WTC11 (cell line): ENCODE data around the gene FOXI1. TPM values are rescaled to one million over a fixed set of nuclear protein-coding genes. Genes with fewer than 3 reads are reported as not detected.

Experiments
- ATAC-seq: fragments of 200-7000 bp; cut with Tn5 transposase; 2 replicates; pipeline ENCODE4 v1.10.0; 2021; ENCODE audit warnings: mild to moderate bottlenecking, moderate library complexity
- CTCF ChIA-PET: fragments of 300-600 bp; sonication (Branson Sonifier 250); formaldehyde crosslinking; loops from one replicate; lab custom pipeline; 2021; ENCODE audit warnings: antibody characterized with exemption; lab: Charles Lee
- POLR2A ChIA-PET: fragments of 350-600 bp; sonication (Branson Sonifier 250); formaldehyde crosslinking; loops from one replicate; lab custom pipeline; 2021; ENCODE audit warnings: antibody characterized with exemption; lab: Charles Lee
- DNase-seq: peaks from one replicate; pipeline ENCODE4 v3.0.0; 2021; ENCODE audit warnings: low spot score
- H3K27ac Mint-ChIP-seq: 2 replicates; pipeline ENCODE4 v1.8.0; 2021; ENCODE audit warnings: mixed read lengths
- H3K27me3 Mint-ChIP-seq: 2 replicates; pipeline ENCODE4 v1.8.0; 2021; ENCODE audit warnings: low read depth, mild to moderate bottlenecking, moderate library complexity, mixed read lengths
- H3K36me3 Mint-ChIP-seq: 2 replicates; pipeline ENCODE4 v1.8.0; 2021; ENCODE audit warnings: mixed read lengths
- H3K4me1 Mint-ChIP-seq: 2 replicates; pipeline ENCODE4 v1.8.0; 2022; ENCODE audit warnings: mixed read lengths
- H3K4me3 Mint-ChIP-seq: 2 replicates; pipeline ENCODE4 v1.8.0; 2021; ENCODE audit warnings: mild to moderate bottlenecking, moderate library complexity, mixed read lengths
- H3K9me3 Mint-ChIP-seq: 2 replicates; pipeline ENCODE4 v1.8.0; 2021; ENCODE audit warnings: mixed read lengths
- CDX4 ChIP-seq: fragments of 250-450 bp; sonication (Bioruptor Pico); IDR thresholded peaks from 2 replicates; pipeline ENCODE4 v1.9.0; 2021; ENCODE audit warnings: moderate library complexity, mild to moderate bottlenecking, inconsistent platforms, borderline replicate concordance
- FOXJ3 ChIP-seq: sonication (generic); formaldehyde crosslinking; IDR thresholded peaks from 2 replicates; pipeline ENCODE4 v1.9.0; 2021; ENCODE audit warnings: missing genetic modification reagents, mild to moderate bottlenecking, borderline replicate concordance
- GRHL2 ChIP-seq: fragments of 250-450 bp; sonication (Bioruptor Pico); IDR thresholded peaks from 2 replicates; pipeline ENCODE4 v1.8.0; 2022; ENCODE audit warnings: mild to moderate bottlenecking, moderate library complexity; ENCODE audit not compliant: insufficient replicate concordance, severe bottlenecking
- MXD4 ChIP-seq: fragments of 250-450 bp; sonication (Bioruptor Pico); IDR thresholded peaks from 2 replicates; pipeline ENCODE4 v1.8.0; 2021; ENCODE audit warnings: mild to moderate bottlenecking, moderate library complexity, borderline replicate concordance
- NR2C2 ChIP-seq: sonication (generic); formaldehyde crosslinking; IDR thresholded peaks from 2 replicates; pipeline ENCODE4 v1.8.0; 2022; ENCODE audit warnings: mild to moderate bottlenecking, missing genetic modification reagents
- RORB ChIP-seq: fragments of 250-450 bp; sonication (Bioruptor Pico); IDR thresholded peaks from 2 replicates; pipeline ENCODE4 v1.9.0; 2021; ENCODE audit warnings: mild to moderate bottlenecking
- TEAD4 ChIP-seq: sonication (generic); formaldehyde crosslinking; IDR thresholded peaks from 2 replicates; pipeline ENCODE4 v1.8.0; 2022; ENCODE audit warnings: mild to moderate bottlenecking, missing genetic modification reagents
- USF1 ChIP-seq: sonication (generic); formaldehyde crosslinking; IDR thresholded peaks from 2 replicates; pipeline ENCODE4 v1.8.0; 2022; ENCODE audit warnings: mild to moderate bottlenecking, missing genetic modification reagents
- ZNF232 ChIP-seq: sonication (generic); formaldehyde crosslinking; IDR thresholded peaks from 2 replicates; pipeline ENCODE4 v1.8.0; 2022; ENCODE audit warnings: mild to moderate bottlenecking, missing genetic modification reagents
- ZNF281 ChIP-seq: sonication (generic); formaldehyde crosslinking; IDR thresholded peaks from 2 replicates; pipeline ENCODE4 v1.8.0; 2023; ENCODE audit warnings: mild to moderate bottlenecking, missing genetic modification reagents
- ZNF512 ChIP-seq: sonication (generic); formaldehyde crosslinking; IDR thresholded peaks from 2 replicates; pipeline ENCODE4 v1.8.1; 2022; ENCODE audit warnings: missing genetic modification reagents, borderline replicate concordance
- total RNA-seq: library from RNA; stranded (reverse); gene quantifications from 3 replicates; pipeline ENCODE4 v1.2.3, GENCODE V29; 2021
- TF ChIP-seq, protein P1 (sequence below): sonication (generic); formaldehyde crosslinking; IDR thresholded peaks from 2 replicates; pipeline ENCODE4 v1.8.1; 2023; ENCODE audit warnings: mild to moderate bottlenecking, missing genetic modification reagents, borderline replicate concordance
- TF ChIP-seq, protein P2 (sequence below): sonication (generic); formaldehyde crosslinking; IDR thresholded peaks from 2 replicates; pipeline ENCODE4 v1.8.0; 2022; ENCODE audit warnings: mild to moderate bottlenecking, missing genetic modification reagents
- TF ChIP-seq, protein P3 (sequence below): sonication (generic); formaldehyde crosslinking; IDR thresholded peaks from 2 replicates; pipeline ENCODE4 v1.8.1; 2023; ENCODE audit warnings: mild to moderate bottlenecking, missing genetic modification reagents
- TF ChIP-seq, protein P4 (sequence below): sonication (generic); formaldehyde crosslinking; IDR thresholded peaks from 2 replicates; pipeline ENCODE4 v1.8.1; 2023; ENCODE audit warnings: mild to moderate bottlenecking, missing genetic modification reagents, moderate library complexity

FOXI1 gene
- total RNA-seq, 1 experiment from 2014 or later = not detected

DNA sequence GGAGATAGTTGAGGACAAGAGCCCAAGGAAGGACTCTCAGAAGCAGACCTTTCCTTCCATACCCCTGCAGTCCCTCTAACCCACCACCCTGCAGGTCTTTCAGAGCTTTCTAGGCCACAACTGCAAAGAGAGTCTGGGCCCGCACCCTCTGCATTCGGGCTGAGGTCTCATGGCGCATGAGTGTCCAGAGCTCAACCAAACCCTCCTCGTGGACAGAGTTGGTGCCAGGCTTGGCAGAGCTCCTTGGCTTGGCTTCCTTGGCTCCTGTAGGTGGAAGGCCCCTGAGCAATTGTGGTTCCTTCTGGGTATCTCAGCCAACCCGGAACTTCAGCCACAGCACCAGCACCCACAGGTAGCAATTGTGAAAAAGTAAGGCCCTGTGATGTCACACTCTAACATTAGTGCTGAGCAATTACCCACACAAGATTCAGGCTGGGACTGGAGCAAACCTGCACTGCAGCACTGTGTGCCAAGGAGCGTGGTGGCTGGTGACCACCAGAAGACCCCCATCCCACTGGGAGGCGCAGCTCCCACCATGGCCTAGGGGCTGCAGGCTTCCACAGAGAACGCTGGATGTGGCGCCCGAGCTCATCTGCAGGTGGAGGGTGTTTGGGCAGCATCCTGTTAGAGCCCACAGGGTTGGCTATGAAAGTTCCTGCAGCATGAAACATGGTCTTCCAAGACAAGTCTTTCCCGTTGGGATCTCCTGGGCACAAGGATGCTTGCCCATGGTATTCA is 38.8 kb downstream of the FOXI1 start (continued):
- TF ChIP-seq, protein P1, sequence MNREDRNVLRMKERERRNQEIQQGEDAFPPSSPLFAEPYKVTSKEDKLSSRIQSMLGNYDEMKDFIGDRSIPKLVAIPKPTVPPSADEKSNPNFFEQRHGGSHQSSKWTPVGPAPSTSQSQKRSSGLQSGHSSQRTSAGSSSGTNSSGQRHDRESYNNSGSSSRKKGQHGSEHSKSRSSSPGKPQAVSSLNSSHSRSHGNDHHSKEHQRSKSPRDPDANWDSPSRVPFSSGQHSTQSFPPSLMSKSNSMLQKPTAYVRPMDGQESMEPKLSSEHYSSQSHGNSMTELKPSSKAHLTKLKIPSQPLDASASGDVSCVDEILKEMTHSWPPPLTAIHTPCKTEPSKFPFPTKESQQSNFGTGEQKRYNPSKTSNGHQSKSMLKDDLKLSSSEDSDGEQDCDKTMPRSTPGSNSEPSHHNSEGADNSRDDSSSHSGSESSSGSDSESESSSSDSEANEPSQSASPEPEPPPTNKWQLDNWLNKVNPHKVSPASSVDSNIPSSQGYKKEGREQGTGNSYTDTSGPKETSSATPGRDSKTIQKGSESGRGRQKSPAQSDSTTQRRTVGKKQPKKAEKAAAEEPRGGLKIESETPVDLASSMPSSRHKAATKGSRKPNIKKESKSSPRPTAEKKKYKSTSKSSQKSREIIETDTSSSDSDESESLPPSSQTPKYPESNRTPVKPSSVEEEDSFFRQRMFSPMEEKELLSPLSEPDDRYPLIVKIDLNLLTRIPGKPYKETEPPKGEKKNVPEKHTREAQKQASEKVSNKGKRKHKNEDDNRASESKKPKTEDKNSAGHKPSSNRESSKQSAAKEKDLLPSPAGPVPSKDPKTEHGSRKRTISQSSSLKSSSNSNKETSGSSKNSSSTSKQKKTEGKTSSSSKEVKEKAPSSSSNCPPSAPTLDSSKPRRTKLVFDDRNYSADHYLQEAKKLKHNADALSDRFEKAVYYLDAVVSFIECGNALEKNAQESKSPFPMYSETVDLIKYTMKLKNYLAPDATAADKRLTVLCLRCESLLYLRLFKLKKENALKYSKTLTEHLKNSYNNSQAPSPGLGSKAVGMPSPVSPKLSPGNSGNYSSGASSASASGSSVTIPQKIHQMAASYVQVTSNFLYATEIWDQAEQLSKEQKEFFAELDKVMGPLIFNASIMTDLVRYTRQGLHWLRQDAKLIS (CRISPR knock-in tag) = no peak
- TF ChIP-seq USF1 (CRISPR knock-in tag) (no peak), CDX4 (CRISPR knock-in tag) (no peak), MXD4 (CRISPR knock-in tag) (no peak), RORB (no peak)
- TF ChIP-seq, protein P2, sequence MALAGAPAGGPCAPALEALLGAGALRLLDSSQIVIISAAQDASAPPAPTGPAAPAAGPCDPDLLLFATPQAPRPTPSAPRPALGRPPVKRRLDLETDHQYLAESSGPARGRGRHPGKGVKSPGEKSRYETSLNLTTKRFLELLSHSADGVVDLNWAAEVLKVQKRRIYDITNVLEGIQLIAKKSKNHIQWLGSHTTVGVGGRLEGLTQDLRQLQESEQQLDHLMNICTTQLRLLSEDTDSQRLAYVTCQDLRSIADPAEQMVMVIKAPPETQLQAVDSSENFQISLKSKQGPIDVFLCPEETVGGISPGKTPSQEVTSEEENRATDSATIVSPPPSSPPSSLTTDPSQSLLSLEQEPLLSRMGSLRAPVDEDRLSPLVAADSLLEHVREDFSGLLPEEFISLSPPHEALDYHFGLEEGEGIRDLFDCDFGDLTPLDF = no peak
- TF ChIP-seq, protein P3, sequence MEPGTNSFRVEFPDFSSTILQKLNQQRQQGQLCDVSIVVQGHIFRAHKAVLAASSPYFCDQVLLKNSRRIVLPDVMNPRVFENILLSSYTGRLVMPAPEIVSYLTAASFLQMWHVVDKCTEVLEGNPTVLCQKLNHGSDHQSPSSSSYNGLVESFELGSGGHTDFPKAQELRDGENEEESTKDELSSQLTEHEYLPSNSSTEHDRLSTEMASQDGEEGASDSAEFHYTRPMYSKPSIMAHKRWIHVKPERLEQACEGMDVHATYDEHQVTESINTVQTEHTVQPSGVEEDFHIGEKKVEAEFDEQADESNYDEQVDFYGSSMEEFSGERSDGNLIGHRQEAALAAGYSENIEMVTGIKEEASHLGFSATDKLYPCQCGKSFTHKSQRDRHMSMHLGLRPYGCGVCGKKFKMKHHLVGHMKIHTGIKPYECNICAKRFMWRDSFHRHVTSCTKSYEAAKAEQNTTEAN = no peak

- Mint-ChIP-seq H3K9me3 (peaks cover 6% of the 10 kb centered on the region; the same call in 1 of the 2 replicates), H3K4me1 (no peaks in the 10 kb centered on the region), H3K36me3 (no peaks in the 10 kb centered on the region), H3K27ac (no peak overlapping the region), H3K27me3 (no peaks in the 10 kb centered on the region), H3K4me3 (no peak overlapping the region)
- CTCF ChIA-PET = interaction anchor here (1.1 kb wide), 2 partner anchors 75 to 81 kb away, joined by 3 to 4 read pairs; no protein-coding TSS in a partner anchor
- DNase-seq (no peak), ATAC-seq (no peak)
- TF ChIP-seq FOXJ3 (CRISPR knock-in tag) (no peak), TEAD4 (CRISPR knock-in tag) (no peak), GRHL2 (CRISPR knock-in tag) (no peak), ZNF512 (CRISPR knock-in tag) (no peak), ZNF232 (CRISPR knock-in tag) (no peak), ZNF281 (CRISPR knock-in tag) (no peak), NR2C2 (CRISPR knock-in tag) (no peak)
- TF ChIP-seq, protein P4, sequence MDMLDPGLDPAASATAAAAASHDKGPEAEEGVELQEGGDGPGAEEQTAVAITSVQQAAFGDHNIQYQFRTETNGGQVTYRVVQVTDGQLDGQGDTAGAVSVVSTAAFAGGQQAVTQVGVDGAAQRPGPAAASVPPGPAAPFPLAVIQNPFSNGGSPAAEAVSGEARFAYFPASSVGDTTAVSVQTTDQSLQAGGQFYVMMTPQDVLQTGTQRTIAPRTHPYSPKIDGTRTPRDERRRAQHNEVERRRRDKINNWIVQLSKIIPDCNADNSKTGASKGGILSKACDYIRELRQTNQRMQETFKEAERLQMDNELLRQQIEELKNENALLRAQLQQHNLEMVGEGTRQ (CRISPR knock-in tag) = peak; percentile 59
- POLR2A ChIA-PET = no interaction called here
These were observed 39.8 kb downstream of the FOXI1 start for GRCh38 chr5:170145462-170145861.
